ENCODE results near the gene TBKBP1. TPM values are rescaled to one million over a fixed set of nuclear protein-coding genes. Genes with fewer than 3 reads are reported as not detected.

Gene TBKBP1
- total RNA-seq, 1 experiment from 2014 or later = 33.2 TPM

GRCh38 chr17:47695429-47696376 lies 1.7 kb downstream of the TBKBP1 start:
- Histone ChIP-seq H3K79me1 (ENCODE audit: insufficient read depth, low read depth, low read length, poor library complexity, severe bottlenecking) (no peaks in the 10 kb centered on the region), H4K91ac (ENCODE audit: insufficient read length, low read depth, low read length) (no peak overlapping the region), H3K18ac (ENCODE audit: insufficient read length, low read depth, low read length) (no peak overlapping the region), H2BK15ac (ENCODE audit: low read depth, low read length) (no peak overlapping the region), H2BK5ac (ENCODE audit: insufficient read length, low read length) (no peak overlapping the region), H2AK5ac (ENCODE audit: insufficient read length, low read length) (no peak overlapping the region), H3K23ac (ENCODE audit: insufficient read length, low read depth, low read length) (no peak overlapping the region), H3K9ac (ENCODE audit: extremely low read depth, insufficient read length, low read length) (no peak overlapping the region), H3K27ac (ENCODE audit: insufficient read length, low read depth, low read length) (no peak overlapping the region), H3K4ac (ENCODE audit: low read depth, low read length) (no peak overlapping the region), H3K4me2 (ENCODE audit: insufficient read depth, insufficient read length, low read length) (peak overlapping the region; percentile 57), H2BK120ac (ENCODE audit: low read depth, low read length, poor library complexity, severe bottlenecking) (no peak overlapping the region), H3K9me3 (ENCODE audit: control insufficient read depth, low read depth, low read length) (no peaks in the 10 kb centered on the region), H3K23me2 (ENCODE audit: insufficient read length, low read depth, low read length, poor library complexity, severe bottlenecking) (peaks cover 14% of the 10 kb centered on the region), H4K8ac (replicated peaks; ENCODE audit: insufficient read length, low read depth, low read length) (no peak overlapping the region), H2AFZ (ENCODE audit: low read length) (no peak overlapping the region), H3K4me1 (ENCODE audit: insufficient read depth, low read length) (peaks cover 14% of the 10 kb centered on the region; the same call in 1 of the 2 replicates), H2BK12ac (ENCODE audit: insufficient read length, low read depth, low read length) (no peak overlapping the region), H3K79me2 (ENCODE audit: insufficient read depth, low read length) (no peaks in the 10 kb centered on the region), H3K14ac (ENCODE audit: insufficient read depth, low read length) (no peak overlapping the region), H4K5ac (ENCODE audit: insufficient read length, low read depth, low read length) (no peak overlapping the region), H2BK20ac (ENCODE audit: low read depth, low read length, poor library complexity, severe bottlenecking) (no peak overlapping the region), H4K20me1 (ENCODE audit: control insufficient read depth, insufficient read depth, insufficient read length) (no peaks in the 10 kb centered on the region), H3T11ph (ENCODE audit: low read length) (no peak overlapping the region), H3K56ac (ENCODE audit: insufficient read length, low read depth, low read length) (no peak overlapping the region), H3K27me3 (ENCODE audit: insufficient read depth, low read length) (no peaks in the 10 kb centered on the region)
- no peaks in the 10 kb centered on the region; a peak in 1 of 5 replicates for H3K9me3 Mint-ChIP-seq
- H3K36me3 Mint-ChIP-seq (ENCODE audit: insufficient read depth in 1 of 3, low read depth in 3 of 3) = peaks cover 0 to 29% (median 13%) of the 10 kb centered on the region in 3 experiments; a peak in 6 of 7 replicates
- H3K4me3 Mint-ChIP-seq = peak overlapping the region; percentile 79 to 97
- peaks cover 2% of the 10 kb centered on the region; the same call in 1 of the 2 replicates for H3K27me3 Mint-ChIP-seq (ENCODE audit: low read depth)
- WGBS (ENCODE audit: extremely low coverage, insufficient read length, low lambda C conversion rate) = no CpG with 5 or more reads among the region's 47 CpGs
- peak; percentile 71 for DNase-seq
- no peak for TF ChIP-seq CTCF (conservative IDR thresholded peaks at IDR 0.05)
- H3K27ac Mint-ChIP-seq = peak overlapping the region in 1 of 3 experiments; percentile 4; a peak in 1 of 7 replicates
- peaks cover 23 to 39% of the 10 kb centered on the region in 2 experiments for H3K4me1 Mint-ChIP-seq

All from H9 (cell line).